Esophagus squamous epithelium (tissue), 5 donors: ENCODE data around the gene PNKD. TPM values are rescaled to one million over a fixed set of nuclear protein-coding genes. Genes with fewer than 3 reads are reported as not detected.

Experiments
- DNase-seq: peaks from one replicate; lab custom pipeline; 2025; lab: John Stamatoyannopoulos, UW
- H3K27ac ChIP-seq, 4 donors: fragments of 200-600 bp; sonication (generic); one replicate each; pipeline ENCODE4 v1.5.1; 2016 to 2019; ENCODE audit warnings: mild to moderate bottlenecking in 1 of 4
- H3K27me3 ChIP-seq, 4 donors: fragments of 200-600 bp; sonication (generic); 1 replicate in 3 of 4; 2 replicates in 1 of 4; pipeline versions ENCODE4 v1.5.1 to v1.6.0; 2017 to 2021; ENCODE audit warnings: antibody characterized with exemption in 1 of 4
- H3K36me3 ChIP-seq, 3 donors: fragments of 200-600 bp; sonication (generic); one replicate each; pipeline ENCODE4 v1.5.1; 2016 to 2019
- H3K4me1 ChIP-seq, 3 donors: fragments of 200-600 bp; sonication (generic); one replicate each; pipeline ENCODE4 v1.5.1; 2017 to 2019
- H3K4me3 ChIP-seq, 4 donors: fragments of 200-600 bp; sonication (generic); 1 replicate in 3 of 4; 2 replicates in 1 of 4; pipeline ENCODE4 v1.5.1; 2016 to 2019; ENCODE audit warnings: mild to moderate bottlenecking in 2 of 4, moderate library complexity in 1 of 4
- H3K9me3 ChIP-seq, 3 donors: fragments of 200-600 bp; sonication (generic); one replicate each; pipeline ENCODE4 v1.5.1; 2016 to 2019
- CTCF ChIP-seq, 6 experiments: fragments of 450-650 bp in 4 of 6; fragments of 200-600 bp in 2 of 6; sonication (generic) in 2 of 6; IDR thresholded peaks; one replicate each; pipeline ENCODE4 v1.5.1; 2016 to 2019; ENCODE audit warnings: antibody characterized with exemption in 6 of 6, mild to moderate bottlenecking in 4 of 6, moderate library complexity in 4 of 6
- POLR2A ChIP-seq, 4 donors: fragments of 450-650 bp; IDR thresholded peaks; one replicate each; pipeline ENCODE4 v1.6.1; 2017; ENCODE audit warnings: antibody characterized with exemption in 4 of 4, mild to moderate bottlenecking in 4 of 4, moderate library complexity in 3 of 4
- WGBS, 2 donors: methylation state at CpG; one replicate each; pipeline ENCODE4 v1.1.5; 2018; 5-methylcytosine and 5-hydroxymethylcytosine counted together
- intact Hi-C: fragments of 100-400 bp; cut with DNase I; formaldehyde crosslinking; loops from one replicate; pipeline ENCODE4 v1.15.0; 2022
- total RNA-seq, 4 donors: library from RNA; depleted of rRNA; stranded (reverse); fragments of >200 nt; gene quantifications; one replicate each; pipeline ENCODE4 v1.1.0, GENCODE V29; 2016
- donor health status: DM: yes; HTN: yes; CAD: no.

PNKD gene
- total RNA-seq, 4 donors from 2014 or later = 19.7 to 34.3 (median 28.0) TPM

- intact Hi-C loops = loop anchor here (5.0 kb wide), 1 partner anchor 68 kb away; no protein-coding TSS in a partner anchor
- Histone ChIP-seq H3K27me3 (no peaks in the 10 kb centered on the region), H3K4me3 (no peak overlapping the region), H3K27ac (no peak overlapping the region), H3K4me1 (peaks cover 7 to 38% (median 18%) of the 10 kb centered on the region in 3 donors), H3K9me3 (no peaks in the 10 kb centered on the region), H3K36me3 (peaks cover 31 to 68% (median 48%) of the 10 kb centered on the region in 3 donors)
- TF ChIP-seq POLR2A (IDR thresholded peaks at IDR 0.05) (no peak), CTCF (IDR thresholded peaks at IDR 0.05) (no peak)
- WGBS, 2 donors = 68 to 73% methylated on average over 6 of the region's 6 CpGs
- no peak for DNase-seq
Measured at GRCh38 chr2:218255446-218255845, 14.9 kb upstream of the PNKD start.

DNA sequence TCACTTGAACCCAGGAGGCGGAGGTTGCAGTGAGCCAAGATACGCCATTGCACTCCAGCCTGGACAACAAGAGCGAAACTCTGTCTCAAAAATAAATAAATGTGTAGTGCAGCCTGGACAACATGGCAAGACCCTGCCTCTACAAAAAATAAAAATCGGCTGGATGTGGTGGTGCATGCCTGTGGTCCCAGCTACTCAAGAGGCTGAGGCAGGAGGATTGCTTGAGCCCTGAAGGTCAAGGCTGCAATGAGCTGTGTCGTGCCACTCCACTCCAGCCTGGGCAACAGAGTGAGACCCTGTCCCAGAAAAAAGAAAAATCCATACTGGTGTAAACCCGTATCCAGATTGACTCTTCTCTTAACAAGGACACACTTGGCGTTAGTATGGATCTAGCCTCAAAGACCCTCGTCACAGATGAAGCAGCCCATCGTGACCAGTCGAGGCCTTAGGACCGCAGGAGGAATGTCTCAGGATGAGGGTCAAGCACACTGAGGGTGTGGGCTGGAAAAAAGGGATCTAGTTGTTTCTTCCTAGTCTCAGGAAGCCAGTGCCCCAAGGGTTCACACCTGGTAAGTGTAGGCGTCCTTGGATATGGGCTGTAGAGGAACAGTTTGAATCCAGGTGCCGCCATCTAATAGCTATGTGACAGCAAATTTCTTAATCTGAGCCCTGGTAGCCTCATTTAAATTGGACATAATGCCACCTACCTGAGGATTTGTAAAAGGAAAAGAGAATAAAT lies 13.5 kb upstream of the PNKD start:
- intact Hi-C loops = loop anchor here (5.0 kb wide), 1 partner anchor 69 kb away; no protein-coding TSS in a partner anchor
- peak overlapping the region in 2 of 4 donors; percentile 18 to 57 for H3K27ac ChIP-seq

DNA sequence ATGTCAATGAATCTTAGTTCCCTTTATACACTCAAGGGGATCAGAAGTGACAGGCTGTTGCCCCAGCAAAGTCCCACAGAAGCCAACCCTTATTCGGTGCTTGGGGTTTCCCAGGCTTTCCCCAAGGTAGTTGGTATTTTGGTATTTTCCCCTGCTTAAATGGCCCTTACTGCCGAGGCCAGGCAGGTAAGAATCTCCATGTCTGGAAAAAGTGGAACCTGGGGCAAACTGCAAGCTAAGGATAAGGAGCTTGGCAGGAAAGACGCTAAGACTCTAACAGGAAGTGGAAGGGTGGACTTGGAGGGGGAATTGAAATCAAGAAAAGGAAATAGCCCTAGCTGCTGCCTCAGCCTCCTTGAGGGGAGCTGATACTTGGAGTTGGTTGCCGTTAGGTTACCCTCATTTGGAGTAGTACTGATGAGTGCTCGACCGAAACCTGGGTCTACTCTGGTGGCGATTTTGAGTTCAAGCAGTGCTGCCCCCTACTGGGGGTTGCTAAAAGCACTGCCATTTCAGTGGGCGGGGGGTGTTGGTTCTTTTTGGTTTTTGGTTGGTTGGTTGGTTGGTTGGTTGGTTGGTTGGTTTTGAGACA lies 12.8 kb upstream of the PNKD start:
- TF ChIP-seq POLR2A (IDR thresholded peaks at IDR 0.05) (no peak), CTCF (IDR thresholded peaks at IDR 0.05) (peak; percentile 38 to 75 (median 56))
- peak overlapping the region in 3 of 4 donors; percentile 18 to 57 (median 30) for H3K27ac ChIP-seq
- H3K4me1 ChIP-seq = peaks cover 17 to 58% (median 30%) of the 10 kb centered on the region in 3 donors
- no peaks in the 10 kb centered on the region for H3K27me3 ChIP-seq
- intact Hi-C loops = loop anchor here (5.0 kb wide), 1 partner anchor 70 kb away; no protein-coding TSS in a partner anchor
- no peak overlapping the region for H3K4me3 ChIP-seq
- WGBS, 2 donors = 36 to 42% methylated on average over 7 of the region's 8 CpGs
- no peak for DNase-seq
- peaks cover 10 to 54% (median 28%) of the 10 kb centered on the region in 3 donors for H3K36me3 ChIP-seq
- no peaks in the 10 kb centered on the region for H3K9me3 ChIP-seq

More for the DNA sequence above, 13.5 kb upstream of the PNKD start:
- Histone ChIP-seq H3K4me1 (peaks cover 17 to 51% (median 30%) of the 10 kb centered on the region in 3 donors), H3K36me3 (peaks cover 17 to 55% (median 35%) of the 10 kb centered on the region in 3 donors), H3K27me3 (no peaks in the 10 kb centered on the region), H3K9me3 (no peaks in the 10 kb centered on the region), H3K4me3 (no peak overlapping the region)
- TF ChIP-seq POLR2A (IDR thresholded peaks at IDR 0.05) = no peak
- TF ChIP-seq CTCF (IDR thresholded peaks at IDR 0.05) = no peak
- no peak for DNase-seq
- WGBS, 2 donors = 86 to 92% methylated on average over 12 to 13 of the region's 13 CpGs

DNA sequence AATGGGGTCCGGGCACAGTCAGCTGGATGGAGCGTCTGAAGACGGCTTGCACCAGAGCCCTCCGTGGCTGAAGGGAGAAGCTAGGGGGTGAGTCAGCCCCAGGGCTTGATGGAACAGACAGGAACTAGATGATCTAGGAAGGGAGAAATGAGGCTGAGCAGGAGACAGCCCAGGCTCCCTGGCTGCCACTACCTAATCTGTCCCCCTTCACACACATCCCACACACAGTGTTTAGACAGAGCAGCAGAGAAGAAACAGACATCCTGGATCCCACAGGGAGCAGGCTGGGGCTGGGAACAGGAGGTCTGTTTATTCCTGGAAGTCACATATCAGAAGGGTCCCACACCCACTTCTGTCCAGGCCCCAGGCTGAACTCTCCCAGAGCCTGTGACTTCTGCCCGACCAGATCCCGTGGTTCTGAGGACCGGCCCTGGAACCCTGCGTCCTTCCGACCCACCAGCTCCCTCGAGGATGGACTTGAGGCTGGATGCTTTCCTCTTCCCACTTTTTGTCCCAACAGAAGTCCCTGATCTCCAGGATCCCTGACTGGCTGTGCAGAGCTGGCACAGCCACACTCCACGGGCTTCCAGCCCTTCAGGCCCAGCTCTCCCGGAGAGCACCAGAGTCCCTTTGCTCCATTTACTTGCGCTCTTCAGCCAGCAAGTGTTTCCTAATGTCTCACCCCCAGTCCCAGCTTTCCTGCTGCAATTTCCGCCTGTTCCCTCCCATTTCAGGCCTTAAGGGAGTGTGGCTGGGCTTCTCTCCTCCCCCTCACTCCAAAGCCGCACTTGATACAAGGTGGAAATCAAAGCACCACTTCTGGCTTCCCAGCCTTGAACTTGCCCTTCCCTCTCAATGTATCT lies 11.0 kb upstream of the PNKD start:
- TF ChIP-seq POLR2A (IDR thresholded peaks at IDR 0.05) (no peak), CTCF (IDR thresholded peaks at IDR 0.05) (no peak)

More for the DNA sequence above, 11.0 kb upstream of the PNKD start:
- H3K4me1 ChIP-seq = peaks cover 17 to 70% (median 33%) of the 10 kb centered on the region in 3 donors
- intact Hi-C loops = loop anchor here (5.0 kb wide), 1 partner anchor 72 kb away; no protein-coding TSS in a partner anchor
- no peaks in the 10 kb centered on the region for H3K9me3 ChIP-seq
- H3K36me3 ChIP-seq = peaks cover 9 to 54% (median 17%) of the 10 kb centered on the region in 3 donors
- peak overlapping the region in 1 of 4 donors; percentile 23 for H3K4me3 ChIP-seq
- 46 to 49% methylated on average over 11 to 15 of the region's 15 CpGs for WGBS, 2 donors
- no peaks in the 10 kb centered on the region for H3K27me3 ChIP-seq
- DNase-seq = no peak
- peak overlapping the region; percentile 13 to 84 (median 62) for H3K27ac ChIP-seq
